Activated CD8-positive, alpha-beta memory T cell treated with anti-CD3 and anti-CD28 coated beads for 24 hours (primary cell): ENCODE measurements around the gene CRIM1.

Experiments
- DNase-seq: peaks from one replicate; pipeline ENCODE4 v3.0.0-alpha.2; 2020

Gene CRIM1

GRCh38 chr2:36559221-36559942, 203.8 kb downstream of the CRIM1 start:
- DNase-seq, result no peak

DNA sequence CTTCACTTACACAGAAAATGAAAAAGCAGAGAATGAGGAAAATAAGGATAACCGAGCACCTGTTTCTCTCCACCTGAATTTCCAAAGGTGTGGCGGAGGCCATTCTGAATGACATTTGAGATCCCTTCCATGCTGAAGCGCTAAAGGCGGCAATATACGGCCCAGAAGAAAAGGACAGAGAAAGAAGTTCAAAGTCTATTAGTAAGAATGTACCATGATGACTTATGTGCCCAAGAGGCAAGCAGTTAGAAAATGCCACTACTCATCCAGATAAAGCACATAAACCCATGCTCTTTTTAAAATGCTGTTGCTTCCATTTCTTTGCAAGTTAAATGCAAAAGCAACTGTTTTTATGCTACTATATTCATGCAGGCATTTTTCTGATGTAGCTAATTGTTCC, 205.1 kb downstream of the CRIM1 start:
- no peak for DNase-seq

DNA sequence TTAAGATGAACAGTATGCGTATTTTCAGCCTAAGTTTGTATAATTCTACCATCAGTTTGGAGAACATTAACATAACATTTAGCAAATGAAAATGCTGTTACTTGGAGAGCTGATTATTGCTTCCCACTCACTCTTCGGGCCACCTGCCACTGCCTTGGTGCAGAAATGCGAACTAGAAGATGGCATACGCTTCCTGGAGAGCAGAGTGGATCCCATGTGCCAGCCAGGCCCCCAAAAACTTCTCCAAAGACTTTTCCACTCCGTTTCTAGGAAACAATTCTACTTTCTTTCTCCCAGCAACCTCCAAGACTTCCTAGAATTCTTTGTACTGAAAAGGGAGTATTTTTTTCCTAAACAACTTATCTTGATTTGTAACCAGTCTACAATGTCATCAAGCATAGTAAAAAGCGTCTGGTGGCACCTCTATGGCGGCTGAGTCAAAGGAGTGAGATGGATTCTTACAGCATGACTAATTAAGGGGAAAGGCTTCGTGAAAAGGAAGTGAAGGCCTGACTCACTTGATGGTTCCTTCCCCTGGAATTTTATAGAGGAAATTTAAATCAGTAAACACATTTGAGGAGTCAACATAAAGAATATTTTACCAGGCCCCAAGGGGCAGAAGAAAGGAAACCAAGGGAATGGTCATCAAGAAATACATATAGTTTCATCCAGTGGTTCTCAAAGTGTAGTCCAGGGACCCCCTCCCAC, 205.8 kb downstream of the CRIM1 start:
- DNase-seq, result no peak

DNA sequence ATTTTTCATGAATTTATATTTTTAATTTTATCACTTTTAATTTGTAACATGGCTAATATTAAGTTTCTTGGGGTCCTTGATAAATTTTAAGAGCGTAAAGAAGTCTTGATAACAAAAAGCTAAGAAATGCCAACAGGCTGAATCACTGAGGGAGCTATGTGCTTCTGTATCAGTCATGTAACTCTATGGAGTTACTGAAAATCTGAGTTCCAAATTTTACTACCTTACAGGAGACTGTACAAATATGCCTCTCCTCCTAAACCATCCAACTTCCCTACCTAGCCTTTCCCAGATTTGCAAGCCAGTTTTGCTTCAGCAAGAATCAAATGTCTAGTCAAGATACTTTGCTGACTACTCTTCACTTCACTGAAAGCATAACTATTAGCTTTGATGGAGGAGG, 206.7 kb downstream of the CRIM1 start:
- no peak for DNase-seq

- DNase-seq, result no peak
Observed at GRCh38 chr2:36562973-36563532, 207.5 kb downstream of the CRIM1 start.

DNA sequence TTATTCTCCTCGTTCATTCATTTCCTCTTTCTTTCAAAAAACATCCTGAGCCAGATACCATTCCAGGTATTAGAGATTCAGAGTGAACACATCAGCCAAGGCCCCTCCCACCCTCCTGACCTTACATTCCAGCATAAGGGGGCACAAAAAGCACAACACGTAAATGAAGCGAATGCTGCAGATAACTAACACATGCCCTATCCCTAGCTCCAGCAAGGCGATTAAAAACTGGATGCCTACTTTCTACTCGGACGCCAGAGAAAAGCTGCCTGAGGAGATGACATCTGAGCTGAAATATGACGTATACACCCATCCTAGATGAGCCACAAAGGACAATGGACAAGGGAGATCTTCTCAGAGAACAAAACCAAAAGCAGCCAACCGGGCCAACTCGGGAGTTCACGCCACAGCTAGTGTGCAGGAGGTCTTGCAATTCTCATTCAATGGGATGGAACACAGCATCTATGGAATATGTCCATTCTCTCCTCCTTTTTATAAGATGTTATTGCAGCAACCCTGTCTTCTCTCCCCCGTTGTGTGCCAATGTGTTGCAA, 208.9 kb downstream of the CRIM1 start:
- DNase-seq, result no peak

GRCh38 chr2:36565712-36566111, 210.1 kb downstream of the CRIM1 start:
- DNase-seq, result no peak

DNA sequence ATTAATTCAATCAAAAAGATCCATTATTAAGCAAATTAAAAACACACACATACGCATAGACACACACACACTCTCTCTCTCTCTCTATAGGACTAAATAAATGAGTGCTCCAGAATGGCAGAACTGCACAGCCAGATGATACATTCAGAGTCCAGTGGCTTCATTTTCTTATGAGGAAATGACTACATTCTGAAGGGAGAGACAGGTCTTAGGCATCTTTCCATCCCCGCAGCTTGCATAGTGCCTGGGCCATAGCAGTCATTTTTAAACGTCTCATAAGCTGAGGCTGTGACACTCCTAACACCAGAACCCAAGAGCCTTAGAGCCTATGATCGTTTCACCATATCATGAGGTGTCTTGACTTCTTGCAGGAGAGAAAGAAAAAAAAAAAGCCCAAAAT, 211.3 kb downstream of the CRIM1 start:
- DNase-seq, result no peak

- no peak for DNase-seq
Observed at GRCh38 chr2:36567711-36568408, 212.3 kb downstream of the CRIM1 start.

GRCh38 chr2:36568516-36569246, 213.1 kb downstream of the CRIM1 start:
- no peak for DNase-seq

- DNase-seq, result no peak
Observed at GRCh38 chr2:36569267-36569856, 213.8 kb downstream of the CRIM1 start.

DNA sequence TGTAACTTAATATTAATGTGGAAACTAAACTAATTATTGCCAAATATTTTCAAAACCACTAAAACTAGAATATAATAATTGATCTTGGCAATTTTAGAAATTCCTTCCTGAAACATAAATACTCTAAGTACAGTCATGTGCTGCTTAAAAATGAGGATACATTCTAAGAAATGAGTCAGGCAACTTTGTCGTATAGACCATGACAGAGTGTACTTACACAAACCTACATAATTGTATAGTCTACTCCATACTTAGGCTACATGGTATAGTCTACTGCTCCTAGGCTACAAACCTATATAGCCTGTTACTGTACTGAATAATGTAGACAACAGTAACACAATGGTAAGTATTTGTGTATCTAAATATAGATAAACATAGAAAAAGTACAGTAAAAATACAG, 214.8 kb downstream of the CRIM1 start:
- no peak for DNase-seq

GRCh38 chr2:36572054-36572718, 216.6 kb downstream of the CRIM1 start:
- no peak for DNase-seq

DNA sequence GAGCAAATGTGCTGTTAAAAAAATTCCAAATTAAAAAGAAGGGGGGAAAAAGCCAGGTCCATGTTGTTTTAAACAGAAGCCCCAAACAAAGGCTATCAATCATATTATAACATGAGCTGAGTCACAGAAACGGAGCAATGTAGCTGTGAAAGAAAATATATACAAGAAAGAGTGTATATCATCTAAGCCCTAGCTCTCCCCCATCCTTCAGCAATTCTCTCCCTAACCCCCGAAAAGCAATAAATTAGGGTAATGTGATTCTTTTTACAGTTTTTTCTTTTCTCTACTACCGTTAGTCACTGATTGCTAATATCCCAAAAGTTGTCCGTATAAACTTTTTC, 217.1 kb downstream of the CRIM1 start:
- no peak for DNase-seq

GRCh38 chr2:36573165-36573564, 217.6 kb downstream of the CRIM1 start:
- no peak for DNase-seq

- no peak for DNase-seq
Observed at GRCh38 chr2:36574560-36574959, 219.0 kb downstream of the CRIM1 start.

- no peak for DNase-seq
Observed at GRCh38 chr2:36577884-36578283, 222.3 kb downstream of the CRIM1 start.

DNA sequence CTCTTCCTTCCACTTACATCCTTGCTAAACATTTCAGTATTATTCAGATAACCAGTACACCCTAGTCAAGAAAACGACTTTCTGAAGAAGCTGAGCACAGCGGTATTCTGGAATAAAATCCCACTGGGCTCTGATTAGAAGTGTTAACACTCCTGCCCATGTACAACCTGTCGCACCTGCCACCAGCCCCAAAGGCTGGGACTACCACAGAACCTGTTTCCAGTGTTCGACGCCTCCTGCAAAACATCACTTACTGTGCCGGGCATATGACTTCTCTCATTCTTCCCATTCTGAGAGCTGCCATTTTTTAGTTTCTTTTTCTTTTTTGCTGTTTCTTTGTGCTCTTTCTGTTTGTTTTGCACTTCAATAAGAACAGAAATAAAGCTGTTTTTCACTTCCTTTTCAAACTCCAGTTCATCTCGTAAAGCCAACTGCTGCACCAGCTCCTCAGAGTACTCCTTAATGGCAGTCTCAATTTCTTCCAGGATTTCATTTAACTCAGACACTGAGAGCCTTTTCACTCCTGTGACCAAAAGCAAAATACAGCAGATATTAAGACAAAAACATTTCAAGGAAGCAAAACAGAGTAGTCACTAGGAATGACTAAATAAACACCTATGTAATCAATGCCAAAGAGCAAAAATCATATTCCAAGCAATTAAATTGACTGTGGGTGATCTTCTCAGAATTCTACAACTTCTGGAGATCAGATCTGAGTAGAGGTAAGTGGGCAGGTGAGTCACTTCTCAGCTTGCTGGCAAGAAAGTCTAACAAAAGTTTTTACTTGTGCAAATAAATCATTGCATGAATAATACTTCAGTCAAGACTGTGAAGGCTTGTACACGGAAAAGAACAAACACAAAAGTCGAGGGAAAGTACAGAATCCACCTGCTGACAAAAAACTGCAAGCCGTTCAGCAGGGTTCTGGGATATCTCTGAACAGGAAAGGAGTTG, 223.0 kb downstream of the CRIM1 start:
- DNase-seq, result no peak

DNA sequence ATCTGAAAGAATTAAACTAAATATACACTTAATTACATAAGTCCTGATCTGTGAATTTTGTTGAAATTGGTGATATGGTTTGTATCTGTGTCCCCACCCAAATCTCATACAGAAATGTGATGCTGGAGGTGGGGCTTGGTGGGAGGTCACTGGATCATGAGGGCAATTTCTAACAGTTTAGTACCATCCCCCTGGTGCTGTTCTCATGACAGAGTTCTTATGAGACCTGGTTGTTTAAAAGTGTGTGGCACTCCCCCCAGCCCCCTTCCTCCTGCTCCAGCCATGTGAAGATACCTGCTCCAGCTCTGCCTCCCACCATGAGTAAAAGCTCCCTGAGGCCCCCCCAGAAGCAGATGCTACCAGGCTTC, 223.7 kb downstream of the CRIM1 start:
- DNase-seq, result no peak

DNA sequence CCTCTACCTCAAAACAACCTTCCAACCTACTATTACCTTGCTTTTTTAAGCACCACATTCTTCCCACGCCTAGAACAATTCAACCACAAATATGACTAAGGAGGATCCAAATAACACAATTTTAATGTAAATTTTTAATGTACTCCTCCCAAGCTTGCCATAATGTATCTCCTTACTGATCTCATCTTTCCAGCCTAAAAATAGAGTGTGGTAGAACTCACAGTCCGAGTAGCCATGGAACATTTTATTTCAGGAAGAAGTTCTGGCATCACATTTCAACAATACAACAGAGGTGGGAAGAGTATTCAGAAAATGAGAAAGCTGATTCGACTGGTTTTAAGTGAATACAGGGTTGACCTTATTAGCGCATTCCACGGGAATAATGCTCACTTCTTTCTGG, 227.0 kb downstream of the CRIM1 start:
- DNase-seq, result no peak

DNA sequence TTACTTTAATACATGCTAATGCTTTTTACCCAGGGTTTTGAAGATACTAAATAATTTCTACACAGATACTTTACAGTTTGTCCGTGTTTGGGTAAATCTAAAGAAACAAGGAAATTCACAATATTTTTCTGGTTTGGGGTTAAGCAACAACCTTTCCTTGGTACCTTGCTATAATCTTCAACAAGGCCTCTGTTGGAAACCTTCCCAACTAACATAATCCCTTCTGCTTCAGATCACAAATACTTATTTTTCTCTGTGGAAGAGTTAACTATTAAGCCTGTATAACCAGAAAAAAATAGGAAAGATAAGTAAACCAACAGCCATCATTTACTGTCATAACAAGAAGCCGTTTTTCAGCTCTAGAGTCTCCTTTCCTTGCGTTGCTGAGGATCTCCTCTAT, 227.4 kb downstream of the CRIM1 start:
- DNase-seq, result no peak
